Measurements from ENCODE around the gene SLC30A5. TPM values are rescaled to one million over a fixed set of nuclear protein-coding genes. Genes with fewer than 3 reads are reported as not detected.

Gene SLC30A5
- total and polyA plus RNA-seq, 2 donors (not counting 3 experiments of a cell fraction or from before 2014, with no cell fraction given): 33.0 to 37.0 TPM

DNA sequence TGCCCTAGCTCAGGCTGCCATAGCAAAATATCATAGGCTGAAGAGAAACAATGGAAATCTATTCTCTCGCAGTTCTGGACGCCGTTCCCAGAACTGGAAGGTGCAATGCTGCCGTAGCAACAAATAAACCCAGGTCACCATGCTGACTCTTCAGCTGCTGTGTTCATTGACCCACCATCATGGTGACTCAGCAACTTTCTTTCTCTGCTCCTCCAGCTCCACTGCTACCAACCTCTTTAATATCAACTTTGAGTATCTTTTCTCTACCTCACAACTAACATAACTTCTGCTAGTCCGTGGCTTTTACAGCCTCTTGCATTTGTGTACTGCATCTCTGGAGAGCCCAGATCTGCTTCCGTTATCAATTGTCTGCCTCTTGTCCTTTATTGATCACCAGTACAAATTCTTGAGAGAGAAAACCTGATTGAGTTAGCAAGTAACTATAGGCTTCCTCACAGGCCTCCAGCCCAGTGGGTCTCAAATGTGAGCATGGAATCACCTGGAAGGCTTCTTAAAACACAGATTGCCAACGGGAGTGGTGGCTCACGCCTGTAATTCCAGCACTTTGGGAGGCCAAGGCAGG is 47.3 kb upstream of the SLC30A5 start:
- ChIA-PET CTCF (no interaction called here), POLR2A (no interaction called here)
- Histone ChIP-seq H3K9me1 (replicated peaks; ENCODE audit: control insufficient read depth, extremely low read depth, insufficient read depth, low read length) (no peaks in the 10 kb centered on the region), H3K4me3 (replicated peaks in 1 of 3; ENCODE audit: insufficient read depth in 1 of 3, low read depth in 1 of 3, low read length in 3 of 3) (no peak overlapping the region), H3K36me3 (ENCODE audit: control insufficient read depth in 2 of 2, extremely low read depth in 1 of 2, insufficient read depth in 2 of 2, low read length in 2 of 2) (no peaks in the 10 kb centered on the region), H3K27me3 (ENCODE audit: control insufficient read depth in 2 of 2, insufficient read depth in 2 of 2, low read length in 2 of 2) (no peaks in the 10 kb centered on the region), H3K9me3 (replicated peaks; ENCODE audit: control insufficient read depth, insufficient read depth, low read length) (no peaks in the 10 kb centered on the region), H3K9ac (replicated peaks; ENCODE audit: extremely low read depth, insufficient read depth, low read length) (no peak overlapping the region), H4K20me1 (replicated peaks; ENCODE audit: control insufficient read depth, extremely low read depth, insufficient read depth, low read length) (no peaks in the 10 kb centered on the region), H3K4me1 (ENCODE audit: control insufficient read depth, extremely low read depth, insufficient read depth, low read length) (peaks cover 6% of the 10 kb centered on the region), H3K79me2 (ENCODE audit: control insufficient read depth, insufficient read depth, low read length) (no peaks in the 10 kb centered on the region), H2AFZ (ENCODE audit: low read depth, low read length) (peak overlapping the region; percentile 50), H3K27ac (ENCODE audit: insufficient read depth, low read depth, low read length) (no peak overlapping the region), H3K4me2 (ENCODE audit: insufficient read depth, low read length) (no peak overlapping the region)
- no peak for TF ChIP-seq JUN (IDR thresholded peaks at IDR 0.05; ENCODE audit: borderline replicate concordance, insufficient read depth, insufficient read length, low read depth)
- TF ChIP-seq EZH2 (IDR thresholded peaks at IDR 0.05; ENCODE audit: borderline replicate concordance, low read depth, low read length, severe bottlenecking): no peak
- no peak for TF ChIP-seq POLR2A (IDR thresholded peaks at IDR 0.05; ENCODE audit: low read depth, low read length)
- TF ChIP-seq POLR2AphosphoS5 (IDR thresholded peaks at IDR 0.05; ENCODE audit: insufficient read depth, low read depth, low read length): no peak
- TF ChIP-seq FOS (IDR thresholded peaks at IDR 0.05; ENCODE audit: borderline replicate concordance, insufficient read depth, low read length): no peak
- DNase-seq (ENCODE audit: low read depth, low spot score): no peak
- no TSS peak for BruUV-seq (replicated peaks)
- FAIRE-seq: no peak
- intact Hi-C loops (cut with micrococcal nuclease) (no loop called here), dilution Hi-C loops (cut with MboI; ENCODE audit: extremely low pct_ligation_motif_present, low sequenced_read_pairs) (no loop called here)

DNA sequence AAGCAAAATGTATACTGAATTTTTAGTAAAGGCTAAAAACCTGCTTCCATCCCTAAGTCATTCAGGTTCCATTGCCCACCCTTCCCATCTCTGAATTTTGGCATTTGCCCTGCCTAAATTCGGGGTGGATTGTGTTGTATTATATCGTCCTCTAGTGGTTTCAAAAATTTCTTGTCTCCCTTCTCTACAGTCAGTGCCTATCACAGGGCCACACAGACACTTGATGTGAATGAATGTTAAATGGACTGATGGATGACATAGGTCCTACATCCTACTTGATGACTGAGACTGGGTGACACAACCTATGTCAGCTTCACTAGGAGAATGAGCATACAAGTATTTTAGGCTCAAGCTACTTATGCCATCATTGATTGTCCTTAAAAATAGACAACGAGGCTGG is 45.6 kb upstream of the SLC30A5 start:
- Histone ChIP-seq H4K20me1 (replicated peaks; ENCODE audit: control insufficient read depth, extremely low read depth, insufficient read depth, low read length) (no peaks in the 10 kb centered on the region), H3K9ac (replicated peaks; ENCODE audit: extremely low read depth, insufficient read depth, low read length) (no peak overlapping the region), H3K4me3 (replicated peaks in 1 of 3; ENCODE audit: insufficient read depth in 1 of 3, low read depth in 1 of 3, low read length in 3 of 3) (no peak overlapping the region), H2AFZ (ENCODE audit: low read depth, low read length) (no peak overlapping the region), H3K9me3 (replicated peaks; ENCODE audit: control insufficient read depth, insufficient read depth, low read length) (no peaks in the 10 kb centered on the region), H3K9me1 (replicated peaks; ENCODE audit: control insufficient read depth, extremely low read depth, insufficient read depth, low read length) (no peaks in the 10 kb centered on the region), H3K4me1 (ENCODE audit: control insufficient read depth, extremely low read depth, insufficient read depth, low read length) (peaks cover 4% of the 10 kb centered on the region), H3K4me2 (ENCODE audit: insufficient read depth, low read length) (no peak overlapping the region), H3K27ac (ENCODE audit: insufficient read depth, low read depth, low read length) (no peak overlapping the region), H3K36me3 (ENCODE audit: control insufficient read depth in 2 of 2, extremely low read depth in 1 of 2, insufficient read depth in 2 of 2, low read length in 2 of 2) (no peaks in the 10 kb centered on the region), H3K27me3 (ENCODE audit: control insufficient read depth in 2 of 2, insufficient read depth in 2 of 2, low read length in 2 of 2) (no peaks in the 10 kb centered on the region), H3K79me2 (ENCODE audit: control insufficient read depth, insufficient read depth, low read length) (no peaks in the 10 kb centered on the region)
- no peak for TF ChIP-seq MYC (IDR thresholded peaks at IDR 0.05; ENCODE audit: low read depth, low read length)
- TF ChIP-seq, protein P1, sequence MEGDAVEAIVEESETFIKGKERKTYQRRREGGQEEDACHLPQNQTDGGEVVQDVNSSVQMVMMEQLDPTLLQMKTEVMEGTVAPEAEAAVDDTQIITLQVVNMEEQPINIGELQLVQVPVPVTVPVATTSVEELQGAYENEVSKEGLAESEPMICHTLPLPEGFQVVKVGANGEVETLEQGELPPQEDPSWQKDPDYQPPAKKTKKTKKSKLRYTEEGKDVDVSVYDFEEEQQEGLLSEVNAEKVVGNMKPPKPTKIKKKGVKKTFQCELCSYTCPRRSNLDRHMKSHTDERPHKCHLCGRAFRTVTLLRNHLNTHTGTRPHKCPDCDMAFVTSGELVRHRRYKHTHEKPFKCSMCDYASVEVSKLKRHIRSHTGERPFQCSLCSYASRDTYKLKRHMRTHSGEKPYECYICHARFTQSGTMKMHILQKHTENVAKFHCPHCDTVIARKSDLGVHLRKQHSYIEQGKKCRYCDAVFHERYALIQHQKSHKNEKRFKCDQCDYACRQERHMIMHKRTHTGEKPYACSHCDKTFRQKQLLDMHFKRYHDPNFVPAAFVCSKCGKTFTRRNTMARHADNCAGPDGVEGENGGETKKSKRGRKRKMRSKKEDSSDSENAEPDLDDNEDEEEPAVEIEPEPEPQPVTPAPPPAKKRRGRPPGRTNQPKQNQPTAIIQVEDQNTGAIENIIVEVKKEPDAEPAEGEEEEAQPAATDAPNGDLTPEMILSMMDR (IDR thresholded peaks at IDR 0.05; ENCODE audit: extremely low read depth in 1 of 2, insufficient read depth in 1 of 2, low read depth in 1 of 2, low read length in 2 of 2): peak in 1 of 2 donors; percentile 20
- dilution Hi-C loops (cut with MboI; ENCODE audit: extremely low pct_ligation_motif_present, low sequenced_read_pairs): no loop called here
- CTCF ChIA-PET: no interaction called here
- POLR2A ChIA-PET: no interaction called here
- peak; percentile 10 for DNase-seq (ENCODE audit: low read depth, low spot score)
- FAIRE-seq: no peak
- BruUV-seq (replicated peaks): no TSS peak
- intact Hi-C loops (cut with micrococcal nuclease): no loop called here

Measured in endothelial cell of umbilical vein (primary cell).